ENCODE data around the gene TTLL8.

Gene TTLL8

GRCh38 chr22:49997251-49997599 is 60.9 kb downstream of the TTLL8 start:
- H3K36me3 ChIP-seq (ENCODE audit: control insufficient read depth in 2 of 2, insufficient read depth in 1 of 2, low read length in 2 of 2): no peaks in the 10 kb centered on the region
- no peaks in the 10 kb centered on the region for H3K4me1 ChIP-seq (ENCODE audit: control insufficient read depth, insufficient read depth, low read length)
- TF ChIP-seq ZNF266 (tag by site-specific recombination; IDR thresholded peaks at IDR 0.05; ENCODE audit: low read depth): no peak
- TF ChIP-seq ZNF426 (tag by site-specific recombination; IDR thresholded peaks at IDR 0.05): no peak
- TF ChIP-seq ZXDB (tag by site-specific recombination; IDR thresholded peaks at IDR 0.05): no peak
- no peak for TF ChIP-seq ZBTB44 (tag by site-specific recombination; IDR thresholded peaks at IDR 0.05)
- TF ChIP-seq ZNF658 (tag by site-specific recombination; IDR thresholded peaks at IDR 0.05): no peak
- no peak for TF ChIP-seq SP3 (tag by site-specific recombination; IDR thresholded peaks at IDR 0.05)
- TF ChIP-seq ZNF792 (tag by site-specific recombination; IDR thresholded peaks at IDR 0.05): no peak
- TF ChIP-seq ZNF239 (tag by site-specific recombination; IDR thresholded peaks at IDR 0.05): no peak
- no peak for TF ChIP-seq ZBTB8A (tag by site-specific recombination; IDR thresholded peaks at IDR 0.05)
- no peak for TF ChIP-seq HOXA7 (CRISPR knock-in tag; IDR thresholded peaks at IDR 0.05; ENCODE audit: borderline replicate concordance)
- TF ChIP-seq ZNF404 (tag by site-specific recombination; IDR thresholded peaks at IDR 0.05): no peak
- no peak for TF ChIP-seq ZBTB10 (tag by site-specific recombination; IDR thresholded peaks at IDR 0.05)
- TF ChIP-seq, protein P1, sequence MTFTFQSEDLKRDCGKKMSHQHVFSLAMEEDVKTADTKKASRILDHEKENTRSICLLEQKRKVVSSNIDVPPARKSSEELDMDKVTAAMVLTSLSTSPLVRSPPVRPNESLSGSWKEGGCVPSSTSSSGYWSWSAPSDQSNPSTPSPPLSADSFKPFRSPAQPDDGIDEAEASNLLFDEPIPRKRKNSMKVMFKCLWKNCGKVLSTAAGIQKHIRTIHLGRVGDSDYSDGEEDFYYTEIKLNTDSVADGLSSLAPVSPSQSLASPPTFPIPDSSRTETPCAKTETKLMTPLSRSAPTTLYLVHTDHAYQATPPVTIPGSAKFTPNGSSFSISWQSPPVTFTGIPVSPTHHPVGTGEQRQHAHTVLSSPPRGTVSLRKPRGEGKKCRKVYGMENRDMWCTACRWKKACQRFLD (tag by site-specific recombination; IDR thresholded peaks at IDR 0.05): no peak
- TF ChIP-seq ZNF571 (tag by site-specific recombination; IDR thresholded peaks at IDR 0.05): no peak
- TF ChIP-seq ZNF670 (tag by site-specific recombination; IDR thresholded peaks at IDR 0.05; ENCODE audit: low read depth): no peak
- TF ChIP-seq ZNF16 (tag by site-specific recombination; IDR thresholded peaks at IDR 0.05; ENCODE audit: low read depth): no peak
- POLR2A ChIA-PET: interaction anchor here (2.4 kb wide), 1 partner anchor 38 kb away, joined by 5 read pairs; no protein-coding TSS in a partner anchor
- no peaks in the 10 kb centered on the region for H3K9me3 ChIP-seq (ENCODE audit: control insufficient read depth, insufficient read depth, low read depth, low read length)
- H3K27ac ChIP-seq (ENCODE audit: extremely low read depth, low read depth, low read length): no peak overlapping the region
- CTCF ChIA-PET: no interaction called here
- H3K4me3 ChIP-seq (ENCODE audit: low read depth, low read length): no peak overlapping the region

- Histone ChIP-seq H3K4me1 (ENCODE audit: control insufficient read depth, insufficient read depth, low read length) (no peaks in the 10 kb centered on the region), H3K4me3 (ENCODE audit: low read depth, low read length) (no peak overlapping the region), H3K36me3 (ENCODE audit: control insufficient read depth in 2 of 2, insufficient read depth in 1 of 2, low read length in 2 of 2) (no peaks in the 10 kb centered on the region), H3K27ac (ENCODE audit: extremely low read depth, low read depth, low read length) (no peak overlapping the region), H3K9me3 (ENCODE audit: control insufficient read depth, insufficient read depth, low read depth, low read length) (no peaks in the 10 kb centered on the region)
- ChIA-PET CTCF (interaction anchor here (1.5 kb wide), 1 partner anchor 34 kb away, joined by 4 read pairs; no protein-coding TSS in a partner anchor), POLR2A (interaction anchor here (2.4 kb wide), 1 partner anchor 37 kb away, joined by 5 read pairs; no protein-coding TSS in a partner anchor)
- peak; percentile 63 for TF ChIP-seq KLF1 (tag by site-specific recombination; IDR thresholded peaks at IDR 0.05)
- no peak for TF ChIP-seq ZNF473 (tag by site-specific recombination; IDR thresholded peaks at IDR 0.05)
- 0 out of 2 replicates have a peak, but pooled peaks have one; percentile 10 for TF ChIP-seq GLIS1 (tag by site-specific recombination; IDR thresholded peaks at IDR 0.05)
These were observed 61.4 kb downstream of the TTLL8 start for GRCh38 chr22:49996518-49997250.

Measured in HEK293 (cell line).